GM18498 (cell line): ENCODE results near the gene BMPER.

Experiments
- ATAC-seq: cut with Tn5 transposase; IDR thresholded peaks from one replicate; pipeline ENCODE4 v1.9.1; 2021; ENCODE audit warnings: mild to moderate bottlenecking, moderate library complexity; ENCODE audit not compliant: unreplicated experiment

The BMPER gene

DNA sequence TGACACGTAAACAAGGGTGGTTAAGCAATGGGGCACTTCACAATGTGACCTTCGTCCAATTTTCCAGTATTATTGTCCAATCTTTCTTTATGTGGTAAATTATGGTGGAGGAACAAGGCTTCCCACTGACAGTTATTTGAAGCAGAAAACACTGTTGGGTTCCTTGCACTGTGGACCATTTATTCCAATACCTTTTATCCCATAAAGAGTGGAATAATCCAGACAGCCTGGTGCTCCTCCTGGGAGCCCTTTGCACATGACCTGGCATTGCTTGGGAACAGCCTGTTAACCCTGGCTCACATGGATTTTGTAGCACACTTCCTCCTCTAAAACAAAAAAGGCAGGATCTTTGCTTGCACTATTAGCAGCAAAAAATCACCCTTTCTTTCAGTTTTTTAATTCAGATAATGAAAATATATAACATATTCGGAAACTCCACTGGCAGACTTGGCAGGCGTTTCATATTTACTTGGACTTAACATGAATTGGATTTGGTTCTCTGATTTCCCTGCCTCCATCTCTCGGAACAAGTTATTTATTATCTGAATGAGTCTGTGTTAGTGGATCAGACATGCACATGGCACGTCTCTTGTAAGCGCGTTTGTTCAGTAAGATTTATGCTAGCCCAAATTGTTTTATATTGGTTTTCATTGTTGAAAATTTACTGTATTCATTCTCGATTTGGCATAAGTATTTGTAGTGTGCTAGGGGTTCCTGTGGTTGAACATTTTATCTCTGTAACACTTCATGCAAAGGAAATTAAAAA, 59.3 kb downstream of the BMPER start:
- no peak for ATAC-seq

DNA sequence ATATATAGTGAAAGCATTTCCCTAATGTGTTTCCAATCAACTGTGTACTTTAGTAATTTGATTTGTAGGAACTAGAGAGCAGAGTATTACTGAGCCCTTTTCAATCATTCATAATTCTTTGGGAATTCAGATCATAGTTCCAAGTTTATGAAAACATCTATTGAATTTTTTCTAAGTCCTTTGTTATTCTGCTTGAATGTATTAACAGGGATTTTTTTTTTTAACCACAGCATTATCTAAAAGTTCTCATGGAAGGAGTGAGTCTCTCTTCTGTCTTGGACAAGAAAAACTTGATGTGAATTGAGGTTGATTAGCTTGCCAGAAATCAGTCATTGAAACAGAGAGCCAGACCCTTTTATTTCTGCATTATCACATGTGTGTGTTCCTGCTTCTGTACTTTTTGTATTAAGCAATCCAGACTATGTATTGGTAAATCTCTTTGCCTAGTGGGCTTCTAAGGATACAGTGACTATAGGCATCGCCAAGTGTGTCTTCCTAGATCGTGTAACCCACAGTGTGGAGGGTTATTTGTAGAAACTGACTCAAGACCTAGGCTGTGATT, 59.9 kb downstream of the BMPER start:
- ATAC-seq = no peak

DNA sequence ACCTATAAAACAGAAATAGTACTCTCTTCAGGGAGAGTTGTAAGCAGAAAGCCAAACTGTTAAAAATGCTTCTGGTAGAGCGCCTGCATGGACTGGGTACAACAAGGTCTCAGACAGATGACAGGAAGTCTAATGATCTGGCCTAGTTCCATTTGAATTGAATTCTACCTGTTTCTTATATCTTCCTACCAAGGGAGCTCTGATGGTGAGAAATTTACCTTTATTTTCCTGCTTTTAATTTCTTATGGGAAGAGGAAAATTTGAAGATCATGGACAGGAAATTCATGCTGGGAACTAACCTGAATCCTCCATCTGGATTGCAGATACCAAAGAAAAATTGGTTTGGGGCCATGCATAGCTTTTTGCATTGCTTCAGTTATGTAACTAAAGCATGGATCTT, 63.3 kb downstream of the BMPER start:
- no peak for ATAC-seq

DNA sequence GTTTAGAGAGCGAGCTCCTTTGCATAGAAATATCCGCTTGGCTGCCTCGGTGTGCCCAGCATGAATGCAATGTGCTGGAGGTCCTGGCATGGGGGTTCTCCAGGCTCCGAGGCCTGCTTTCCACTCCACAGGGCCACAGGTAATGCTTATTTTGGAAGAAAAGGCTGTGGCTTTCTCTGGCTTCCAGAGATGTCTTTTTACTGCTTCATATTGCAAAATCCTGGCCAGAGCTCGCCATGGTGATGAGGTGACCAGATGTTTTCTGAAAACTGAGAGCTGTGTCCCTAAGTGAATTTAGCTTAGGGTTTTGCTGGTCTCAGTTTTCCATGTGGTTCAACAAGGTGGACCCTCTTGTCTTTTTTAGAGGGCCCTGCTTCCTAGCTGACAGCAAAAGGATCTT, 65.2 kb downstream of the BMPER start:
- ATAC-seq = no peak

DNA sequence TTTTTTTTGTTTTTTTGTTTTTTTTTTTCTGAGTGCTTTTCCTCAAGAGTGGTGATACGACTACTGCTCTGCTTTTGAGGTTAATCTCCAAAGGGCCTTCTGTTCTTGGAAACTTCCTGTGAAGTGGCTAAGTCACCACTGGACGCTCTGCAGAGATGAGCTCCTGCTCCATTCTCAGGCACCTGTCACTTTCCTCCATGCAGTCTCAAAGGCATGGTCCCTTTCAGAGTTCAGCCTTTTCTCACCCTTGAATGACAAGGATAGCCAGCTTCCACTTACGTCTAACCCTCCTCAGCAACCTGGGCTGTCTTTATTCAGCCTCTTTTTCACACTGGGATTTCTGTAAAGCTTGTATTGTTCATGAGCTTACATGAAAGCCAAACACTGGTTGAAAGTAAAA, 65.8 kb downstream of the BMPER start:
- no peak for ATAC-seq

DNA sequence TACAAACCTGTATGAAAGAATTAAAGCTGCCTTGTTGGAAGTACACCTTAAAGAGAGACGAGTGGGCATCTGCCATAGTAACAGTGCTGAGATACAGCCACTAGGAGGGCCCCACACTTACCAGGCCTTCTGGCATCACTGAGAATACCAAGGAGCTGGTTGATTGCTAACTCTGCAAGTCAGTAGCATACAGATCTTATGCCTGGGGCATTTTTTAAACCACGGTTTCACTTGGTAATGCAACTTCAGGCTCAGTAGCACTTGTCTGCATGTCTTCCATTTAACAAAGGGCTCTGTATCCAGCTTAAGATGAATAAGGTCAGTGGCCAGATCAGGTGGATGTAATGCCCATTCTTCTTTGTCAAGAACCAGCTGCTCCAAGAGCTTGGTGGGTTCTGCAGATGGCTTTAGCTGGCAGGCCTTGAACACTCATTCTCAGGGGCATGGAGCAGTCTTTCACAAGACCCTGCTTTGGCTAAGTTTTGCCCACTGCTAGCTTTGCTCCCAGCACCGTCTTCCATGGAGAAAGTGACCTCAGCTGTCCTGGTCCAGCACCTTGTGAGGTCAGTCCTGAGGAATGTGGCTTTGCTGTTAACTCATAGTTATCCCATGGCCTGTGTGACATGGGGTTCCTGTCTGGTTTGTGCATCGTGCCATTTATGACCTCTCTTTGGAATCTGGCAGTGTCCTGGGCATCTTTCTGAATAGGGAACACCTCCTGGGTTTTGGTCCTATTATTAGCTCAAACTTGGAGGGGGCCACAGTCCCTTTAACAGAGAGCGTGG, 68.1 kb downstream of the BMPER start:
- no peak for ATAC-seq

DNA sequence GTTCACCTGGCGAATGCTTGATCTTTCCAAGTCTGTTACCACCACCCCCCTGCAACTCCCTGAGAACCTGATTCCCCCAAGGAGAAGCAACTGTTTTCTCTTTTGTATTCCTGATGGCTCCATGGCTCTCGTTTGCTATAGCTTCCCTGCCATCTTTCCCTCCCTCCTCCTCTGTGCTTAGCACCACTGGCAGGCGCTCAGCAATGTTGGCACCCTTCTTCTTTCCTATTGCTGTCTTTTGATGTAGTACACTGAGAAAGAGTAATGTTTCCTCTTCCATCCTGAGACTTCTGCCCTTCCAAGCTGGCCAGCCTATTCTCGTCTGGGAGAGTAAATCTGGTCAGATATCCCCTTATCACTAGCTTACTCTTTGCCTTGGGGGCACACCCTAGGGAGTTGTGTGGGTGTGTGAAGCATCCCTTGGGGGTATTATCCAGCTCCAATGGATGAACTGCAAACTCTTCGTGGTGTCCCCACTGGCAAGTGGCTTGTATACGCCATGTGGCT, 74.0 kb downstream of the BMPER start:
- ATAC-seq = no peak

DNA sequence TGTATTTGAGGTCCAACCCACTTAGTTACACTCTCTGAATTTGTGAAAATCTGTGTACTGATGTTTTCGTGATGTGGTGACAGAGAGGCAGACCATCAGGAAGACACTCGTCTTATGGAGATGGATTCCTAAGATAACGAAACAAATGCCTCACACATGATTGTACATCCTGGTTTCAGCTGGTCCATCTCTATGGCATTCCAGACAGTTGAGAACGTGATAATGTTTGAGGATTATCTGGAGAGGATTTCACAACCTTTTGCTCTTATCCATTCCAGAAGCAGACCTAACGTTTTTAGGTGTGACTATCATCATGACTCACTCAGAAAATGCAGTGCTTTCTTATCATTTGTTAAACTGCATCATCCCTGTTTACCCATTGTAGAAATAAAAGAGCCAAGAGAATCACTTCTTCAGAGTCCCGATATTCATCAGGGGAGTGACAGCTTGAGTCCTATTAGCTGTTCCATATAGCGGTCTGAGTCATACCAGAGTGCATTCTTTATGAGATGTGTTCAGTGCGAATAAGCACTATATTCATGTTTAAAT, 74.5 kb downstream of the BMPER start:
- no peak for ATAC-seq

DNA sequence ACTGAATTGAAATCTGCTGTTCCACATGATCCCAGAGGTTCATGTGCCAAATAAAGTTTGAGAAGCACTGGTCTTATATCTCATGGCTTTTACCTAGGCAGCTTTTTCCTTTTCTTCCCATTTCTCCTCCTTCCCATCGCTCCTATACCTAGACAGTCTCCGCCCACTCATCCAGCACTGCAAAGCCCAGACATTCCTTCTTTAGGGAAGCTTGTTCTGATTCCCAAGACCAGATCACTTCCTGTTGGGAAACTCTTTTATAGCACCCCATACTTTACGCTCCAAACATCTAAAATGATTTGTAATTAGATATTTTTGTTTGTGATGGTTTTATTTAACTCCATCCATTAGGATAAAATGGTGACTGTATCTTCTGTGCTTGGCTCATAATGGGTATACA, 75.9 kb downstream of the BMPER start:
- ATAC-seq = no peak

DNA sequence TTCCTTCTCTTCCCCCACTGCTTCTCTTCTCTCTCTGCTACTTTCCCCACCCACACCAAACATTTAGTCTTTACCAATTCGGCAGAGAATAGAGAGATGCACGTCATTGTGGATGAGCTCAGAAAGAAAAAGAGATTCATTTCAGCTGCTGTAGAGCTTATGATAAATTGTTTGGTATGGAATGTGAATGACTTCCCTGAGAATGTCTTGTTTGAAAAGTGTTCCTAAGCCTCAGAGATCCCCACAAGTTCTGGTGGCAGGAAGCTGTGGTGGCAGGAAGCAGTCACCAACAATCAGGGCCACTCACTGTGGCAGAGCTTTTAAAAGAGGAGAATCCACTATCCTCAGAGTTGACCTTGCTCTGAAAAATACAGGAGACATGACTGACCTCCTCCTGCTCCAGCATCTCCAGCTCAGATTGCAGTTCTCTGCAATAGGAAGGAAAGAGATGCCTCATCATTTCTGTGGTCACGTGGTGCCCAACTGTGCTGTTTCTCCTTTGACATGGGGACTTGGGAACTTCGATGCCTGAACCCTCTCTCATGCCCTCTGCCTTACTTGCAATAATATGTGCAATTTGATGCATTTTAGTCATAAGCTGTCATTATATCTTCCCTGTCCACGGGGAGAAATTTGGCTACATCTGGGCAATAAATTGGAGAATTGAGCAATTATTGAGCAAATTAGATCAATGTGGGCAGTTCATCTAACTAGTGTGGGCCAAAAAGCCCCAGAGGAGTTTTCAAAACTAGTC, 76.5 kb downstream of the BMPER start:
- no peak for ATAC-seq

DNA sequence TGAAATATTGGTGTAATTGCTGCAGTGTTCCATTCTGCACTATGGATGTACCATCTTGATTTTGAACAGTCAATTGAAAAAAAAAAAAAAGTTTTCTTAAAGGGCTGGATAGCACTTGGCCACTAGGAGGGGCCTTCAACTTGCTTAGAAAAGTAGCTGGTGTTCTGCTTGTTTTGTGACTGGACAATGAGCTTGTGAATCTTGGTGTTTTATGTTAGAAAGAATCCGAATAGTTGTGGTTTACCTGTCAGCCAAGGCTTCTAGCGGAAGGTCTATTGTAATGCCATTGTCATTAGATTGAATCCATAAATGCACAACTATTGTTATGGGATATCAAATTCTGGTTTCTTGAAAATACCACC, 77.1 kb downstream of the BMPER start:
- ATAC-seq = no peak

DNA sequence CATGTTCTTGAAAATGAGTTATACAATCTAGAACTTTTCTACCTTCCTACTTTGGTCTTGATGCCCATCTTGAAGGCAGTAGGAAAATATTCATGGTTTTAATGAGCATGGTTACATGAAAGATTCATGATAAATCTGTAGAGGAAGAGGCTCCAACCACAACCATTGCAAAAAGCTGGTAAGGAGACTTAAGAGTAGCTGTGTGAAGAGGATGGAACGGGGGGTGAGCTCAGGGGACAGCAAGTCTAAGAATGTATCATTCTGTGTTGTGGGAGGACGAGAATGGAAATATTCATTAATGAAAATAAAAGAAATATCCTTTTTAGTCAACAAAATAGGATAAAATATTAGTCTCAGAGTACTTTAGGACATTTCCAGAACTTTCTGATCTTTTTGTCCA, 81.1 kb downstream of the BMPER start:
- ATAC-seq = no peak

DNA sequence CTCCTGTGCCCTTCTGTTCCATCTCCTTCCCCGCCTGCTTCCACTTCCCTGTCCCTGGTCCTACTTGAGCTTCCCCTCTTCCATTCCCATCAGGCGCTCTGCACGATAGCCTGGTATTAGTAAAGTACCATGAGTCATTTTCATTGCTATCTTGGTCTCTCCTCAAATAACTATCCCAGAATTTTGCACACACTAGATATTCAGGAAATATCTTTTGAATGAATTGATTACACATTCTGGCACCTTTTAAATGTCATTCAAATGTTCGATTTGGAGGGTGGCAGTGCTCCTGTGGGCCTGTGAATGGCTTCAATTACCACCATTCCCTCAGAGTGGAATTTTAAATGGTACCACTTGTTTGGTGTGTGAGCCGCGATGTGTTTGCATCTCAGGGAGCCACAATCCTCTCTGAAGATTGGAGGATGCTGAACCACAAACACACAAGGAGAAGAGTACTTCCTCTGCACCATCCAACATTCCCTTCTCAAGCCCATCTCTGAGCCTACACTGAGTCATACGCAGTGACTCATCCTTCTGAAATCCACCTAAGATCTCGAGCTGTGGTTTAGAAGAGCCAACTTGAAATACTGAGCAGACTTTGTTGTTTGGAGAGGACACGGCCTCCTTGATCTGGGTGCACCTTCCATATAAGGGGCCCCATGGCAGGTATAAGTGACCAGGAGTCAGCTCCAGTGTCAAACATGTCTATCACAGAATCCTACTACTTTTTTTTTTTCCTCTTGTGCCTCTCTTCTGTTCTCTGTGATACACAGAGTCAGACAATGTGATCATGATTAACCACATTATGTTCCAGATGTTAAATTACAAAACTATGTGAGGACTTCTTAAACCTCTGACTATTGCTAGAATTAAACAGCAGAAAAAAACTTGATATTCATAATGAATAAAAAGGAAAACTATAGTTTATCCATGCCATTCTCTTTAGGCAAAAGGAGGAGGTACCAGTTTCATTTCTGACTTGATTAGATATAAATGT, 81.9 kb downstream of the BMPER start:
- no peak for ATAC-seq

DNA sequence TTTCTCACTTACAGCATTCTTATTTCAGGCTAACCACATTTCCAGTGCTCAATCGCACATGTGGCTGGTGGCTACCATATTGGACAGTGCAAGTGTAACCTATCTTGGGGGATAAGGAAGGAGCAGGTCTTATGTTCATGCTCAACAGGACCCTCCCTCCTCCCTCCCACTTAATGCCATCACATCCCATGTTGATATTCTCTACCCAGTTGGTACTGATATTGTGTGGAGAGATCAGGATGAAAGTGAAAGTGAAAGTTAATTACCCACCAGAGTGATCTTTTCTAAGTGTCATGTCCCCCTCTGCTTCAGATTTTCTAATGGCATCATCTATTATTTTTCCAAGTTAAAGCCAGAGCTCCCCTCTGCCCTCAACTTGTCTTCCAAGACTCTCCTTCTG, 91.6 kb downstream of the BMPER start:
- ATAC-seq = no peak

DNA sequence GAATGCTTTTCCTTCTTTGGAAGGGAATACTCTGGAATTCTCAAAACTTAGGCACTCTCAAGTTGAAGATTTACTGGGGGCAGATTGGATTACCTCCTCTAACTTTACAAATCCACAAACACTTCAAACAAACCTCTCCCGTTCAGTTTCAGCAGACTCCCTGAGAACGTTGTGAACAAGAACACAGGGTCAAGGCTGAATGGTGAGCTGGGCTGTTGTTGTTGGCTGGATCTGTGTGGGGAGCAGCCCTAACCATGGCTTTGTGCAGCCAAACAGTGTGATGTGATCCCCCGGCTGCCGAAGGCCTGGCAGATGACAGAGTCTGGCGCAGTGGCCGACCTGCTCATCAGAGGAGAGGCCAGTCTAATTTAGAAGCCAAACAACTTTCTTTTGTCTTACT, 93.1 kb downstream of the BMPER start:
- ATAC-seq = no peak

DNA sequence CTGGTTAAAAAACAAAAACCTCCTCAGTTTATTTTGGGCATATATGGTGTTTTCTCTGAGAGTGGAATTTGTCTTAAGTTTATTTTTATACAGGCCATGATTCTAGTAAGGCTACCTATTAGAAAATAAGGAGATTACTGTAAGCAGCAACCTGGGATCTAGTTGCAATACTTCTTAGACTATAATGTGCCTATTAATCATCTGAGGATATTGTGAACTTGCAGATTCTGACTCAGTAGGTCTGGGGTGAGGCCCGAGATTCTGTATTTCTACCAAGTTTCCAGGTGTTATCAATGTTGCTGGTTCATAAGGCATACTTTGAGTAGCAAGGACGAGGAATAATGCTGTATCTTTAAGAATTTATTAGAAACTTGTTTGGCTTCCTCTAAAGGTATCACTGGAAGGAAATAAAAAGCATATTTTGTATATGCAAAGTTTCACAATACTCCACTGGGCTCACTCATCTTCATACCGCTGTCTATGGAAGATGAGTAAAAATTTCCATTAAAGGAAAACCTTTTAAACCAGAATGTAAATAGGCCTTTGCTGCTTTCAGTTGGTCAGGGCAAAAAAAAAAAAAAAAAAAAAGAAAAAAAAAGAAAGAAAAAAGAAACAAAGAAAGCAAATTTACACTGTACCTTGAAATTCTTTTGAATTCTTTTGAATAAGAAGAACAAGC, 105.8 kb downstream of the BMPER start:
- no peak for ATAC-seq

DNA sequence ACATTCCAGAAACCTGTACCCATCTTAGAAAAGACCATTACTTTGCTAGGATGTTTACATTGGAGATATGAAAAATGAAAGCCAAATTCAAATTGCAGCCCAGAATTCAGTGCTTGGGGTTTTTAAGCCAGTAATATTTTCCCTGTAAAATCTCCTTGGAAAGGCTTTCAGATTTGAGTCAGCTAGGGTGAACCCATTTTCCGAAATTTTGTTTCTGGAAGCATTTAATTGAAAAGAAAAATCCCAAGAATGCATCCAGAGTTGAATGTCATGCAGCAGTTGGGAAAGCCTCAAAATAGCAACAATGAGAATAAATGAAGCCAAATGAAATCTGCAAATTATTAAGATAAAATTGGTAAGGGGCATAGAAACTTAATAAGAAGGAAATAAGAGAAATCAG, 106.4 kb downstream of the BMPER start:
- no peak for ATAC-seq

DNA sequence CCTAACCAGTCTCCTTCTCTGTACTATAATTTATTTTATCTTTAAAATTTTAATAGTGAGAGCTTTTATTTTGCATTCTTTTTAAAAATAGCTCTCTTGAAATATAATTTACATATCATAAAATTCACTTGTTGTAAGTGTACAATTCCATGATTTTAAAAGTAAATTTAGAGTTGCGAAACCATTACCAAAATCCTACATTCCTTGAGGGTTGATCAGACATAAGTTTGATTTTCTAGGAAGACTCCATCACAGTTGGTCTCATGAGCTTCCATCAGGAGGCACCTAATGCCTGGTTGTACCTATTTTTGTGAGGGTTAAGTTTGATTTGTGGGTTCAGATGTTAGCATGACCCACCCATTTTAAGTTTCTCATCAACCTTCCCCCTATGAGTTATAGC, 108.1 kb downstream of the BMPER start:
- ATAC-seq = no peak

DNA sequence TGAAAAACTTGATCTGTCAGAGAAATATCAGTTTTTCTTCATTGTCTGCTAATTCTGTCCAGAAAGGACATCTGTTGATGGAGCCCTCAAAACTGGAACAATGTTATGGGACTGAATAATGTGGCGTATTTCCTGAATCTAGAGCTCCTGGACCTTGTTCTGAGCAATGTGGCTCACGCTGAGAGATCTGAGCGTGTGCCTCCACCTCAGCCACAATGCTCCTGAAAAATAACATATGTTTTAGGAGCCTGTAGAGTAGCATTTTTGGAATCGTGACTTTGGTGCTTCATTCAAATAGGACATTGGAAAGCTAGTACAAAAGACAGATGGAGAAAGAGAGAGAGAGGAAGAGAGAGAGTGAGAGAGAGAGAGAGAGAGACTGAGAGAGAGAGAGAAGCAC, 110.3 kb downstream of the BMPER start:
- no peak for ATAC-seq
